Esophagus muscularis mucosa (tissue), 4 donors: ENCODE measurements around the gene NARF. TPM values are rescaled to one million over a fixed set of nuclear protein-coding genes. Genes with fewer than 3 reads are reported as not detected.

Experiments
- DNase-seq: peaks from one replicate; pipeline ENCODE4 v3.0.0-alpha.2; 2017; ENCODE audit errors: extremely low spot score
- H3K27ac ChIP-seq, 4 donors: fragments of 200-600 bp; sonication (generic); replicated peaks in 1 of 4; 1 replicate in 3 of 4; 2 replicates in 1 of 4; pipeline ENCODE4 v1.5.1; 2016 to 2019; ENCODE audit warnings: mild to moderate bottlenecking in 1 of 4
- H3K27me3 ChIP-seq, 4 donors: fragments of 200-600 bp; sonication (generic); one replicate each; pipeline versions ENCODE4 v1.5.1 to v1.6.0; 2016 to 2019
- H3K36me3 ChIP-seq, 4 donors: fragments of 200-600 bp; sonication (generic); one replicate each; pipeline ENCODE4 v1.5.1; 2016 to 2019
- H3K4me1 ChIP-seq, 4 donors: fragments of 200-600 bp; sonication (generic); one replicate each; pipeline ENCODE4 v1.5.1; 2016 to 2019
- H3K4me3 ChIP-seq, 4 donors: fragments of 200-600 bp; sonication (generic); 1 replicate in 2 of 4; 2 replicates in 2 of 4; pipeline ENCODE4 v1.5.1; 2016 to 2019; ENCODE audit warnings: mild to moderate bottlenecking in 4 of 4, moderate library complexity in 1 of 4
- H3K9me3 ChIP-seq, 4 donors: fragments of 200-600 bp; sonication (generic); 1 replicate in 3 of 4; 2 replicates in 1 of 4; pipeline ENCODE4 v1.5.1; 2016 to 2019
- EP300 ChIP-seq: sonication (generic); formaldehyde crosslinking; IDR thresholded peaks from one replicate; pipeline ENCODE4 v1.6.1; 2017; ENCODE audit warnings: antibody characterized with exemption
- POLR2A ChIP-seq: fragments of 450-650 bp; IDR thresholded peaks from one replicate; pipeline ENCODE4 v1.6.1; 2017; ENCODE audit warnings: antibody characterized with exemption, moderate library complexity, mild to moderate bottlenecking, low read depth
- POLR2AphosphoS5 ChIP-seq, 2 donors: sonication (generic); formaldehyde crosslinking; IDR thresholded peaks; one replicate each; pipeline ENCODE4 v1.6.1; 2017; ENCODE audit warnings: antibody characterized with exemption in 2 of 2
- WGBS: methylation state at CpG from one replicate; pipeline ENCODE4 v1.1.5; 2018; 5-methylcytosine and 5-hydroxymethylcytosine counted together
- intact Hi-C: fragments of 100-400 bp; cut with DNase I; formaldehyde crosslinking; loops from one replicate; pipeline ENCODE4 v1.15.1; 2023
- total RNA-seq, 4 donors: library from RNA; depleted of rRNA; stranded (reverse); fragments of >200 nt; gene quantifications; one replicate each; pipeline versions ENCODE4 v1.1.0 to v1.2.1, GENCODE V29; 2016
- TF ChIP-seq, protein P1 (sequence below), 3 experiments: fragments of 200-600 bp in 2 of 3; fragments of 450-650 bp in 1 of 3; sonication (generic) in 2 of 3; IDR thresholded peaks; one replicate each; pipeline ENCODE4 v1.5.1; 2017 to 2019; ENCODE audit warnings: antibody characterized with exemption in 3 of 3, mild to moderate bottlenecking in 2 of 3, moderate library complexity in 1 of 3

The NARF gene
- total RNA-seq, 4 donors from 2014 or later: 26.2 to 30.9 (median 29.3) TPM

DNA sequence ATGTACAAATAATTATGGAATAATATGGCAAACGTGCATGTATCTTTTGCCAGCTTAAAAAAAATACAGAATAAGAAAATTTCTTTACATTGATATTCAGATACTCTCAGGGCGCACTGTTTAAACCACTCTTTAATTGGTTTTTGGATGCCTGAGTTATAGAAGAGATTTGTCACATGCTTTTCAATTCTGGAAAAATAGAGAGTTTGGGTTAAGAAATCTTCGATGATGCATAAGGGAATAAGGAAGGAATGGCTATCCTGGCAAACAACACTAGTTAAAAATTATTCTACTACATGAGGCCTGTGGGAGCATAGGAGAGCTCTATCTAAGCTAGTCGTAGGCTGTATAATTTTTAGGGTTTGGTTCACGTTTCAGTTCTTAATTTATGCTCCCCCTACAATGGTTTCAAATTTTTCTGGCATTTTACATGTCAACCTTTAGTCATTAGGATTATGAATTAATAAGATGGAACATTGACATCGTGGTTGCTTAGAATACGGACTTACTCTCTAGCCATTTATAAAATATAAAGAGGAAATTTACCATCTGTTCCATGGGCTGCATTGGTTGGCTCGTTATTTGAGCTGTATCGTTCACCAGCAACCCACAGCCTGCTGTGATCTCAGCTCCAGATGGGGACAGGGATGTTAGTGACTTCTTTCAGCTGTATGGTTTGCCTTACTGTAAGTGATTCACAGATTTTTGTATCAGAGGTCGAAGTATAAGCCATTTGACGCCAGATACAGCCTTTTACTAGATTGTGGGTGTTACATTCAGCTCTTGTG lies 15.9 kb downstream of the NARF start:
- TF ChIP-seq POLR2AphosphoS5 (IDR thresholded peaks at IDR 0.05): no peak
- TF ChIP-seq POLR2A: no peak
- TF ChIP-seq EP300: no peak
- TF ChIP-seq, protein P1, sequence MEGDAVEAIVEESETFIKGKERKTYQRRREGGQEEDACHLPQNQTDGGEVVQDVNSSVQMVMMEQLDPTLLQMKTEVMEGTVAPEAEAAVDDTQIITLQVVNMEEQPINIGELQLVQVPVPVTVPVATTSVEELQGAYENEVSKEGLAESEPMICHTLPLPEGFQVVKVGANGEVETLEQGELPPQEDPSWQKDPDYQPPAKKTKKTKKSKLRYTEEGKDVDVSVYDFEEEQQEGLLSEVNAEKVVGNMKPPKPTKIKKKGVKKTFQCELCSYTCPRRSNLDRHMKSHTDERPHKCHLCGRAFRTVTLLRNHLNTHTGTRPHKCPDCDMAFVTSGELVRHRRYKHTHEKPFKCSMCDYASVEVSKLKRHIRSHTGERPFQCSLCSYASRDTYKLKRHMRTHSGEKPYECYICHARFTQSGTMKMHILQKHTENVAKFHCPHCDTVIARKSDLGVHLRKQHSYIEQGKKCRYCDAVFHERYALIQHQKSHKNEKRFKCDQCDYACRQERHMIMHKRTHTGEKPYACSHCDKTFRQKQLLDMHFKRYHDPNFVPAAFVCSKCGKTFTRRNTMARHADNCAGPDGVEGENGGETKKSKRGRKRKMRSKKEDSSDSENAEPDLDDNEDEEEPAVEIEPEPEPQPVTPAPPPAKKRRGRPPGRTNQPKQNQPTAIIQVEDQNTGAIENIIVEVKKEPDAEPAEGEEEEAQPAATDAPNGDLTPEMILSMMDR (IDR thresholded peaks at IDR 0.05): no peak
- H3K9me3 ChIP-seq: no peaks in the 10 kb centered on the region
- H3K4me3 ChIP-seq: no peak overlapping the region
- 83% methylated on average over 11 of the region's 11 CpGs for WGBS
- peaks cover 51 to 97% (median 90%) of the 10 kb centered on the region in 4 donors for H3K36me3 ChIP-seq
- intact Hi-C loops: no loop called here
- no peak overlapping the region for H3K27ac ChIP-seq
- no peak for DNase-seq
- H3K27me3 ChIP-seq: no peaks in the 10 kb centered on the region
- no peaks in the 10 kb centered on the region for H3K4me1 ChIP-seq

DNA sequence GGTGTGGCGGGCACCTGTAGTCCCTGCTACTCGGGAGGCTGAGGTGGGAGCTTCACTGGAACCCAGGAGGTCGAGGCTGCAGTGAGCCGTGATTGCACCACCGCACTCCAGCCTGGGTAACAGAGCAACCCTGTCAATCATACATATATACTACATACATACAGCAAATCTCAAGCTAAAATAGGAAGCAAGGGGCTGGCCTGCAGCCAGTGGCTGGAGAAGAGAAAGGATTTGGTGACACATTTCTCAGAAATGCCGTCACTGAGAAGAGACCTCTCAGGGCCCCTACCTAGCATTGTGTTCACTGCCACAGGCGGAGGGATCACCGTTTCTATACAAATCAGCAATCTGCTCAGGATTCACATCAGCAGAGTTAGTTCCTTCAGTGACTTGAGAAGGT lies 16.9 kb downstream of the NARF start:
- Histone ChIP-seq H3K9me3 (no peaks in the 10 kb centered on the region), H3K4me3 (no peak overlapping the region), H3K36me3 (peaks cover 57 to 97% (median 91%) of the 10 kb centered on the region in 4 donors), H3K4me1 (peaks cover 0 to 4% (median 0%) of the 10 kb centered on the region in 4 donors), H3K27ac (no peak overlapping the region), H3K27me3 (no peaks in the 10 kb centered on the region)
- no peak for TF ChIP-seq EP300
- TF ChIP-seq POLR2AphosphoS5 (IDR thresholded peaks at IDR 0.05): no peak
- TF ChIP-seq POLR2A: no peak
- TF ChIP-seq, protein P1 (IDR thresholded peaks at IDR 0.05): no peak
- no peak for DNase-seq
- 91% methylated on average over 8 of the region's 8 CpGs for WGBS
- intact Hi-C loops: no loop called here

DNA sequence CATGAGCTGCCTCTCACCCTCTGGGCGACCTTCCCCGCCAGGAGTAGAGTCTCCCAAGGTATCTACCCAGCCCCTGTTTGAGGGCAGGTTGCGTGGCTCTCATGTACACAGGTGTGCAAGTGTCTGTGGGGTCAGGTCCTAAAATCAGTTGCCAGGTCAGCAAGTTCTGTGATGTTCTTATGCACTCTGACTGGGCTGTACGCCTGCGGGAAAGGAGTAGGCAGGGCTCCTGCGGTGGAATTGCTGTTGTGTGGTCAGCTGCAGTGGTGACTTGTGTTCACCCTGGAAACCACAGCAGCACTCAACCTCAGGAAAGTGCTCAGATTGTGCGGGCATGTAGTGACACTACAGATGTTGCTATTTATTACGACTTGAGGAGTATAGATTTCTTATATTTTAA lies 19.4 kb downstream of the NARF start:
- WGBS: 88% methylated on average over 5 of the region's 8 CpGs
- Histone ChIP-seq H3K9me3 (no peaks in the 10 kb centered on the region), H3K4me1 (peaks cover 0 to 4% (median 0%) of the 10 kb centered on the region in 4 donors), H3K4me3 (no peak overlapping the region), H3K36me3 (peaks cover 37 to 100% (median 98%) of the 10 kb centered on the region in 4 donors), H3K27ac (no peak overlapping the region), H3K27me3 (no peaks in the 10 kb centered on the region)
- intact Hi-C loops: no loop called here
- no peak for DNase-seq
- TF ChIP-seq POLR2AphosphoS5 (IDR thresholded peaks at IDR 0.05) (no peak), POLR2A (no peak), EP300 (no peak)
- TF ChIP-seq, protein P1 (IDR thresholded peaks at IDR 0.05): no peak

DNA sequence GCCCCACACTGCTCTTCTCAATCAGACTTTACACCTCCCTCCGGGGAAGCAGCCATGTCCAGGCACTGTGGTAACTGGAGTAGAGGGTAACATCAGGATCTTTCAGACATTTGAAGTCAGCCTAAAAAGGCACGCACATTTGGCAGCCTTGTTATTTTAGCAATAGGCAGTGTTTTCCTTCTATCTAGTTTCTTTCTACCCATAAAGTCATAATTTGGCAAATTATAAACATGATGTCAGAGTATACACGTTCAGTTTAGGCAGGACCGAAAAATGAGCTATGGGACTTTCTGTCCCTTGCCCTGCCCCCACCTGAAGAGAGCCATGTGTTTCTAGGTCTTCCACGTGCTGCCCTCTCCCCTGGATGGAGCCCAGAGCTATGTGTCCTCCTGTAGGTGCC lies 21.1 kb downstream of the NARF start:
- no peak for DNase-seq
- peak overlapping the region in 3 of 4 donors; percentile 19 to 46 (median 41) for H3K27ac ChIP-seq
- H3K36me3 ChIP-seq: peaks cover 41 to 100% (median 99%) of the 10 kb centered on the region in 4 donors
- no peaks in the 10 kb centered on the region for H3K9me3 ChIP-seq
- intact Hi-C loops: no loop called here
- no peaks in the 10 kb centered on the region for H3K27me3 ChIP-seq
- TF ChIP-seq POLR2A (no peak), EP300 (no peak), POLR2AphosphoS5 (IDR thresholded peaks at IDR 0.05) (no peak)
- TF ChIP-seq, protein P1 (IDR thresholded peaks at IDR 0.05): no peak
- H3K4me1 ChIP-seq: peaks cover 0 to 4% (median 0%) of the 10 kb centered on the region in 4 donors
- 55% methylated on average over 3 of the region's 5 CpGs for WGBS
- H3K4me3 ChIP-seq: no peak overlapping the region
